Fibroblast of lung (primary cell): Measurements from ENCODE around the gene POU3F3. TPM values are rescaled to one million over a fixed set of nuclear protein-coding genes. Genes with fewer than 3 reads are reported as not detected.

ENCODE experiments used
- DNase-seq, 2 donors: peaks; one replicate each; pipeline versions ENCODE4 v3.0.0 to v3.0.0-alpha.2; 2010; ENCODE audit warnings: low read depth in 2 of 2
- H2AFZ ChIP-seq: 2 replicates; pipeline ENCODE4 v1.5.1; 2012; ENCODE audit warnings: low read length, control low read depth, inconsistent platforms
- H3K27ac ChIP-seq: 2 replicates; pipeline ENCODE4 v1.5.1; 2011; ENCODE audit warnings: low read length, control low read depth; ENCODE audit not compliant: insufficient read depth
- H3K27me3 ChIP-seq: 2 replicates; pipeline ENCODE4 v1.5.1; 2011; ENCODE audit warnings: mild to moderate bottlenecking, low read length; ENCODE audit not compliant: control insufficient read depth, insufficient read depth
- H3K36me3 ChIP-seq: 2 replicates; pipeline ENCODE4 v1.5.1; 2011; ENCODE audit warnings: low read length; ENCODE audit not compliant: control insufficient read depth, insufficient read depth
- H3K4me1 ChIP-seq: 2 replicates; pipeline ENCODE4 v1.5.1; 2011; ENCODE audit warnings: low read length; ENCODE audit not compliant: control insufficient read depth, insufficient read depth; ENCODE audit errors: extremely low read depth
- H3K4me2 ChIP-seq: 2 replicates; pipeline ENCODE4 v1.5.1; 2011; ENCODE audit warnings: low read length, control low read depth; ENCODE audit not compliant: insufficient read depth; ENCODE audit errors: extremely low read depth
- H3K4me3 ChIP-seq, 4 experiments: fragments of 200-600 bp in 1 of 4; sonication (generic) in 1 of 4; replicated peaks in 1 of 4; 2 replicates each; pipeline ENCODE4 v1.5.1; 2011 to 2016; ENCODE audit warnings: low read length in 4 of 4, low read depth in 3 of 4, mild to moderate bottlenecking in 3 of 4, control low read depth in 2 of 4, inconsistent platforms in 1 of 4, mixed read lengths in 1 of 4; ENCODE audit not compliant: insufficient read depth in 1 of 4; ENCODE audit errors: control extremely low read depth in 1 of 4
- H3K79me2 ChIP-seq: 2 replicates; pipeline ENCODE4 v1.5.1; 2012; ENCODE audit warnings: mild to moderate bottlenecking, low read length, inconsistent platforms; ENCODE audit not compliant: control insufficient read depth, insufficient read depth
- H3K9ac ChIP-seq: 2 replicates; pipeline ENCODE4 v1.5.1; 2011; ENCODE audit warnings: mild to moderate bottlenecking, low read length, control low read depth; ENCODE audit not compliant: insufficient read depth
- H3K9me3 ChIP-seq: 2 replicates; pipeline ENCODE4 v1.5.1; 2012; ENCODE audit warnings: low read depth, low read length; ENCODE audit not compliant: control insufficient read depth, insufficient read depth
- H4K20me1 ChIP-seq: 2 replicates; pipeline ENCODE4 v1.5.1; 2011; ENCODE audit warnings: low read length; ENCODE audit not compliant: control insufficient read depth, insufficient read depth; ENCODE audit errors: extremely low read depth
- CTCF ChIP-seq, 2 donors: IDR thresholded peaks in 1 of 2; conservative IDR thresholded peaks in 1 of 2; 1 replicate in 1 of 2; 2 replicates in 1 of 2; pipeline ENCODE4 v1.5.1; 2011 to 2012; ENCODE audit warnings: low read length in 2 of 2, control low read depth in 1 of 2, inconsistent platforms in 1 of 2, low read depth in 1 of 2, mild to moderate bottlenecking in 1 of 2
- EZH2 ChIP-seq: IDR thresholded peaks from 2 replicates; pipeline ENCODE4 v1.5.1; 2012; ENCODE audit warnings: low read length, control low read depth, mild to moderate bottlenecking; ENCODE audit errors: missing control alignments
- polyA plus RNA-seq, 2 donors: library from polyadenylated mRNA; depleted of rRNA in 1 of 2; stranded (reverse) in 1 of 2; unstranded in 1 of 2; fragments of >200 nt; gene quantifications; 2 replicates each; pipeline ENCODE4 v1.2.1, GENCODE V29; 2011 to 2012; ENCODE audit warnings: missing spikeins in 1 of 2
- total RNA-seq: library from RNA; depleted of rRNA; stranded (reverse); fragments of >200 nt; gene quantifications from 2 replicates; pipeline ENCODE4 v1.2.1, GENCODE V29; 2014

POU3F3 gene
- total and polyA plus RNA-seq, 2 donors (not counting 1 experiment from before 2014, with no cell fraction given), result 0.01 TPM; not detected in 1

- no peaks in the 10 kb centered on the region for H3K79me2 ChIP-seq
- no peaks in the 10 kb centered on the region for H3K9me3 ChIP-seq
- peaks cover 17% of the 10 kb centered on the region for H3K27me3 ChIP-seq
- H3K4me1 ChIP-seq, result no peaks in the 10 kb centered on the region
- H3K27ac ChIP-seq, result no peak overlapping the region
- no peak overlapping the region for H3K9ac ChIP-seq
- no peak overlapping the region for H2AFZ ChIP-seq
- H3K36me3 ChIP-seq, result no peaks in the 10 kb centered on the region
- no peaks in the 10 kb centered on the region for H4K20me1 ChIP-seq
- no peak overlapping the region for H3K4me2 ChIP-seq
- no peak overlapping the region for H3K4me3 ChIP-seq
- no peak for DNase-seq
- TF ChIP-seq CTCF (conservative IDR thresholded peaks at IDR 0.05 in 1 of 2, IDR thresholded peaks at IDR 0.05 in 1 of 2; ENCODE audit: low read depth in 1 of 2, low read length in 2 of 2) (no peak), EZH2 (no peak)
Observed at GRCh38 chr2:104875262-104875661, 21.3 kb downstream of the POU3F3 start.

GRCh38 chr2:104876606-104877570 is 23.0 kb downstream of the POU3F3 start:
- Histone ChIP-seq H3K27ac (no peak overlapping the region), H2AFZ (no peak overlapping the region), H3K27me3 (peaks cover 11% of the 10 kb centered on the region), H3K4me3 (no peak overlapping the region), H3K79me2 (no peaks in the 10 kb centered on the region), H3K9ac (no peak overlapping the region), H3K4me2 (no peak overlapping the region), H4K20me1 (no peaks in the 10 kb centered on the region), H3K36me3 (no peaks in the 10 kb centered on the region), H3K9me3 (no peaks in the 10 kb centered on the region), H3K4me1 (no peaks in the 10 kb centered on the region)
- no peak for TF ChIP-seq EZH2
- TF ChIP-seq CTCF (conservative IDR thresholded peaks at IDR 0.05 in 1 of 2, IDR thresholded peaks at IDR 0.05 in 1 of 2; ENCODE audit: low read depth in 1 of 2, low read length in 2 of 2), result no peak
- DNase-seq, result no peak

GRCh38 chr2:104878863-104879512 is 25.1 kb downstream of the POU3F3 start:
- no peak for DNase-seq
- TF ChIP-seq CTCF (conservative IDR thresholded peaks at IDR 0.05 in 1 of 2, IDR thresholded peaks at IDR 0.05 in 1 of 2; ENCODE audit: low read depth in 1 of 2, low read length in 2 of 2) (no peak), EZH2 (no peak)
- Histone ChIP-seq H4K20me1 (no peaks in the 10 kb centered on the region), H3K4me2 (no peak overlapping the region), H3K4me3 (no peak overlapping the region), H3K4me1 (no peaks in the 10 kb centered on the region), H3K9me3 (no peaks in the 10 kb centered on the region), H3K9ac (no peak overlapping the region), H2AFZ (no peak overlapping the region), H3K79me2 (no peaks in the 10 kb centered on the region), H3K36me3 (no peaks in the 10 kb centered on the region), H3K27ac (no peak overlapping the region), H3K27me3 (no peaks in the 10 kb centered on the region)
